Heart left ventricle (tissue), 16 donors: ENCODE results near the gene PHF14. TPM values are rescaled to one million over a fixed set of nuclear protein-coding genes. Genes with fewer than 3 reads are reported as not detected.
A peak's percentile ranks its signal among the peaks of the same experiment; 100 is the strongest.

ENCODE experiments used
- ATAC-seq, 4 donors: fragments of 200-7000 bp; cut with Tn5 transposase; one replicate each; pipeline ENCODE4 v1.9.1; 2020 to 2022; ENCODE audit warnings: moderate library complexity in 4 of 4, mild to moderate bottlenecking in 3 of 4, moderate number of reproducible peaks in 1 of 4
- DNase-seq, 5 donors: peaks; one replicate each; pipeline ENCODE4 v3.0.0-alpha.2; 2020
- H3K27ac ChIP-seq, 12 donors: fragments of 200-600 bp; sonication (generic) in 4 of 12; one replicate each; pipeline versions ENCODE4 v1.5.0 to v1.8.0; 2016 to 2022; ENCODE audit warnings: mild to moderate bottlenecking in 2 of 12
- H3K27me3 ChIP-seq, 9 donors: fragments of 200-600 bp; sonication (generic) in 2 of 9; one replicate each; pipeline versions ENCODE4 v1.5.1 to v1.8.0; 2016 to 2022; ENCODE audit warnings: mild to moderate bottlenecking in 3 of 9
- H3K36me3 ChIP-seq, 9 donors: fragments of 200-600 bp; sonication (generic) in 2 of 9; one replicate each; pipeline versions ENCODE4 v1.5.0 to v1.8.0; 2018 to 2022; ENCODE audit warnings: mild to moderate bottlenecking in 2 of 9
- H3K4me1 ChIP-seq, 12 donors: fragments of 200-600 bp; sonication (generic) in 4 of 12; one replicate each; pipeline versions ENCODE4 v1.5.0 to v1.8.0; 2016 to 2022; ENCODE audit warnings: mild to moderate bottlenecking in 3 of 12
- H3K4me3 ChIP-seq, 12 donors: fragments of 200-600 bp; sonication (generic) in 4 of 12; one replicate each; pipeline versions ENCODE4 v1.5.0 to v1.8.0; 2017 to 2022; ENCODE audit warnings: mild to moderate bottlenecking in 9 of 12, moderate library complexity in 4 of 12
- H3K9me3 ChIP-seq, 12 donors: fragments of 200-600 bp; sonication (generic) in 4 of 12; one replicate each; pipeline versions ENCODE4 v1.5.0 to v1.8.0; 2016 to 2022; ENCODE audit warnings: mild to moderate bottlenecking in 1 of 12
- POLR2A ChIP-seq, 2 donors: fragments of 450-650 bp; IDR thresholded peaks; one replicate each; pipeline ENCODE4 v1.6.1; 2017; ENCODE audit warnings: antibody characterized with exemption in 2 of 2, mild to moderate bottlenecking in 2 of 2, moderate library complexity in 2 of 2
- WGBS, 4 donors: extraction: QIAGEN DNeasy Blood & Tissue Kit in 2 of 4; methylation state at CpG; one replicate each; pipeline versions ENCODE4 v1.1.5 to v1.1.7; 2013 to 2018; 5-methylcytosine and 5-hydroxymethylcytosine counted together
- intact Hi-C, 10 donors: fragments of 100-400 bp; cut with DNase I; formaldehyde crosslinking; loops; one replicate each; pipeline versions ENCODE4 v1.11.1 to v1.14.2; 2022
- polyA plus RNA-seq, 2 donors: library from polyadenylated mRNA; stranded (reverse); fragments of 200-250 nt; gene quantifications; one replicate each; pipeline ENCODE4 v1.2.3, GENCODE V29; 2013
- total RNA-seq, 9 donors: library from RNA; depleted of rRNA in 2 of 9; stranded (reverse); fragments of >200 nt in 2 of 9; fragmentation: NEBNext Ultra II Directional in 3 of 9; extraction: Animal tissue kit (Norgen Biotek cat#: 25700) in 3 of 9; gene quantifications; one replicate each; pipeline versions ENCODE4 v1.1.0 to v1.2.4, GENCODE V29; 2016 to 2023
- TF ChIP-seq, protein P1 (sequence below), 12 donors: fragments of 200-600 bp; sonication (generic) in 4 of 12; IDR thresholded peaks; one replicate each; pipeline versions ENCODE4 v1.5.0 to v1.8.0; 2018 to 2022; ENCODE audit warnings: antibody characterized with exemption in 12 of 12, mild to moderate bottlenecking in 5 of 12
- donor health status: ischemic (EF 13 %, LVEDD 7.1; RV severe dilation, severe dysfunction).
- donor health status: healthy with polysubstance abuse.
- donor health status: DM: no; HTN: yes; CAD: no.
- donor health status: DM: no; HTN: no; CAD: no.
- donor health status: ischemic (EF 25% LVEDD 6.9; RV normal size, moderate dysfunction).
- donor health status: ischemic (EF 25% LVEDD 5.7; RV mildly dilated, moderate dysfunction).
- donor health status: healthy.
- donor health status: DM: yes; HTN: yes; CAD: no.
- donor health status: ischemic (EF 35%, LVEDD 5.7; RV mildly dilated, moderate dysfunction).
- donor health status: nonischemic (EF 11% LVEDD 7.7; RV severe dilation, severe dysfunction).
- donor health status: DM: yes; HTN: yes; CAD: no.
- donor health status: PGD.
- donor health status: ischemic (EF 29% LVEDD 5.4; RV normal size, mild dysfunction).
- donor health status: nonischemic (EF 23%, LVEDD 6.1; RV moderate dilation, normal function).

The PHF14 gene
- total and polyA plus RNA-seq, 11 donors = 8.8 to 21.4 (median 14.3) TPM

DNA sequence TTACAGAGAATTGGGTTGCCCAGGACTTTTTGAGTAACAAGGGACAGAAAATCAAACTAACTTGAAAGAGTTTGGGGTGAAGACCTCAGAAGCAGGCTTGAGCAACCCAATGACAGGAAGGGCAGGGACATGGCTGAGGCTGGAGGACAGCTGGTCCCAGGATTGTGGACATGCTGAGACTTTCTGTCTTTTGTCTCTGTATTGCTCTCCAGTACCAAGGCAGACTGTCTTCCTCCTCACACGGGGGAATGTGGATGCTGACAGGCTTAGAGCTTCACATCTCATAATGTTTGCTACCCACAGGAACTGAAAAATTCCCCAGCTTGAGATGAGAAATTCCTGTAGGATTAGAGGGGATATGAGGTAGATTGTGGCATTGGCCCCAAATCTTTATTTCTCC is 229.6 kb downstream of the PHF14 start:
- Histone ChIP-seq H3K4me3 (no peak overlapping the region), H3K27ac (no peak overlapping the region), H3K27me3 (no peaks in the 10 kb centered on the region), H3K36me3 (no peaks in the 10 kb centered on the region), H3K4me1 (no peaks in the 10 kb centered on the region), H3K9me3 (no peaks in the 10 kb centered on the region)
- intact Hi-C loops = no loop called here
- ATAC-seq (peak in 2 of 4 donors; percentile 39 to 45), DNase-seq (no peak)
- WGBS, 4 donors = 60 to 67% (median 64%) methylated on average over 1 of the region's 1 CpG
- TF ChIP-seq POLR2A (IDR thresholded peaks at IDR 0.05) = no peak
- TF ChIP-seq, protein P1, sequence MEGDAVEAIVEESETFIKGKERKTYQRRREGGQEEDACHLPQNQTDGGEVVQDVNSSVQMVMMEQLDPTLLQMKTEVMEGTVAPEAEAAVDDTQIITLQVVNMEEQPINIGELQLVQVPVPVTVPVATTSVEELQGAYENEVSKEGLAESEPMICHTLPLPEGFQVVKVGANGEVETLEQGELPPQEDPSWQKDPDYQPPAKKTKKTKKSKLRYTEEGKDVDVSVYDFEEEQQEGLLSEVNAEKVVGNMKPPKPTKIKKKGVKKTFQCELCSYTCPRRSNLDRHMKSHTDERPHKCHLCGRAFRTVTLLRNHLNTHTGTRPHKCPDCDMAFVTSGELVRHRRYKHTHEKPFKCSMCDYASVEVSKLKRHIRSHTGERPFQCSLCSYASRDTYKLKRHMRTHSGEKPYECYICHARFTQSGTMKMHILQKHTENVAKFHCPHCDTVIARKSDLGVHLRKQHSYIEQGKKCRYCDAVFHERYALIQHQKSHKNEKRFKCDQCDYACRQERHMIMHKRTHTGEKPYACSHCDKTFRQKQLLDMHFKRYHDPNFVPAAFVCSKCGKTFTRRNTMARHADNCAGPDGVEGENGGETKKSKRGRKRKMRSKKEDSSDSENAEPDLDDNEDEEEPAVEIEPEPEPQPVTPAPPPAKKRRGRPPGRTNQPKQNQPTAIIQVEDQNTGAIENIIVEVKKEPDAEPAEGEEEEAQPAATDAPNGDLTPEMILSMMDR (IDR thresholded peaks at IDR 0.05) = no peak

DNA sequence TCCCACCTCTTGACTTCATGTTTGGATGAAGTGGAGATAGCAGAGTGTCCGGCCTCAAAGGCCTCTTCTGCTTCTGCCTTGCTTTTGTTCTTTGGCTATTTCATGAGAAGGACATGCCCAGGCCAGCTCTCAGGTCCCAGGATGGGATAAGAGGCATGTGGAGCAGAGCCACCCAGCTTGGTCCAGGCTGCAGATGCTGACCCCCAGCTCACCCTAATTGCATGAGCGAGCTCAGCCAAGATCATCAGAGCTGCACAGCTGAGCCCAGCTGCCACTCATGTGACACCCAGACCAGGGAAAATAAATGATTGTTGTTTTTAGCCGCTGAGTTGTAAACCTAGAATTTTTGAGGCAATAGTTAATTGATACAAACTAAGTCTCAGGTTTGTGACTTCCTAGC is 230.0 kb downstream of the PHF14 start:
- peak in 3 of 4 donors; percentile 51 to 79 (median 69) for ATAC-seq
- Histone ChIP-seq H3K4me3 (no peak overlapping the region), H3K36me3 (no peaks in the 10 kb centered on the region), H3K9me3 (no peaks in the 10 kb centered on the region), H3K27ac (no peak overlapping the region), H3K27me3 (no peaks in the 10 kb centered on the region), H3K4me1 (no peaks in the 10 kb centered on the region)
- peak in 4 of 5 donors; percentile 15 to 83 (median 30) for DNase-seq
- intact Hi-C loops = no loop called here
- TF ChIP-seq, protein P1 (IDR thresholded peaks at IDR 0.05) = no peak
- no peak for TF ChIP-seq POLR2A (IDR thresholded peaks at IDR 0.05)
- 78 to 88% (median 81%) methylated on average over 3 of the region's 3 CpGs for whole genome bisulfite sequencing, 4 donors

DNA sequence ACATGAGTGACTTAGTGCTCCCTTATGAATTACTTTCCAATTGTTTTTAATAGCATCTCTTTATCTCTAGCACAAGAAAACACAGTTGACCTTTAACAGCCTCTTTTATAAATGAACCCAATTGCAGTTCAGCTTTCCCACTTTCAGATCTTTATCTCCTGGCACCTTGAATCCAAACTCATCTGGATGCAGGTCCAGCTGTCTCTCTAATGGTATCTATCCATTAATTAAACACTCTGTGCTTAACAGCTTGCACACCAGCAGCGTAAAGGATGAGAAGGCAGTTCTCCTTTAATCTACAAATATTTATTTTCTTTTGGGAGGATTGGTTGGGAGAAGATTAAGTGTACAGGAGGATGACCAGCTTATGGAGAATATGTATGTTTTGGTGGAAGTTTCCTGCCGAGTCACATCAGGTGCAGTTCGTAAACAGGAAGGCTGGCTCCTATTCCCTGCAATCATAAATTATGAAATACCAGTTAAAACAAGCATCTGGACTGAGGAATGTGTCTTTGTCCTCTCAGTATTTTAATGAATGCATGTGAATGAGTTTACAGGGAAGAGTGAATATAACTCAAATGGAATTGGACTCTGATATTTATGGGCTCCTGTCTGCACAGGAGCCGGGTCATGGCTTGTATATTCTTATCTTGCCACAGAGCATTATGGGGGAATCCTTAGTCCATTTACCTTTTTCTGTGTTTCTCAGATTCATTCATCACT is 232.7 kb downstream of the PHF14 start:
- no peak for TF ChIP-seq POLR2A (IDR thresholded peaks at IDR 0.05)
- TF ChIP-seq, protein P1 (IDR thresholded peaks at IDR 0.05) = no peak
- intact Hi-C loops = no loop called here
- Histone ChIP-seq H3K4me3 (no peak overlapping the region), H3K27me3 (no peaks in the 10 kb centered on the region), H3K36me3 (no peaks in the 10 kb centered on the region), H3K27ac (peak overlapping the region in 1 of 12 donors; percentile 13), H3K9me3 (no peaks in the 10 kb centered on the region), H3K4me1 (no peaks in the 10 kb centered on the region)
- DNase-seq (no peak), ATAC-seq (no peak)
- WGBS, 4 donors = 75 to 83% (median 76%) methylated on average over 4 of the region's 4 CpGs

DNA sequence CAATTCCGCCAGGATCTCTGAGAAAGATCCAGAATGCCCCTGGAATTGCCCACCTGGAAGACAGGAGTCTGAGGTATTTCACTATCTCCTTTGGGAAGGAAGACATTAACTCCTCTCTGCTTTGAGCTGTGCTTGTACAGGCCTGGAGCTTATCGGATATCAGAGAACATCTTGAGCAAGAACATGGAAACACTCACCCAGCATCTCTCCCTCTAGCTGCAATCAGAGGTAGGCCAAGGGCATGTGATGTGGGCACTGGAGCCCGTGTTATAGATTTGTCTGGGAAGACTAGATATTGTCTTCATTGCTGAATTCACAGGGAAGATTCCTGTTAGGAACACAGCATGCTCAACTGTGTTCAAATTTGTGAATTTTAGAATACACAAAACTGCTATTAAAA is 233.9 kb downstream of the PHF14 start:
- no peaks in the 10 kb centered on the region for H3K36me3 ChIP-seq
- intact Hi-C loops = no loop called here
- peak in 1 of 4 donors; percentile 51 for ATAC-seq
- TF ChIP-seq, protein P1 (IDR thresholded peaks at IDR 0.05) = no peak
- no peak for TF ChIP-seq POLR2A (IDR thresholded peaks at IDR 0.05)
- H3K4me3 ChIP-seq = no peak overlapping the region
- no peak for DNase-seq
- H3K4me1 ChIP-seq = peaks cover 0 to 7% (median 0%) of the 10 kb centered on the region in 12 donors
- no peaks in the 10 kb centered on the region for H3K9me3 ChIP-seq
- 60 to 63% (median 61%) methylated on average over 3 of the region's 3 CpGs for WGBS, 4 donors
- no peaks in the 10 kb centered on the region for H3K27me3 ChIP-seq
- no peak overlapping the region for H3K27ac ChIP-seq
